Mammary epithelial cell (primary cell): ENCODE measurements around the gene MYRF.

Source experiments
- EZH2 ChIP-seq: IDR thresholded peaks from 2 replicates; pipeline ENCODE4 v1.6.1; 2012; ENCODE audit warnings: low read length, inconsistent platforms, borderline replicate concordance
- TF ChIP-seq, protein P1 (sequence below), 2 donors: IDR thresholded peaks in 1 of 2; conservative IDR thresholded peaks in 1 of 2; 2 replicates each; pipeline ENCODE4 v1.5.1; 2011 to 2012; ENCODE audit warnings: inconsistent platforms in 2 of 2, low read length in 2 of 2, mild to moderate bottlenecking in 2 of 2, control low read depth in 1 of 2, low read depth in 1 of 2; ENCODE audit not compliant: insufficient read depth in 1 of 2; ENCODE audit errors: extremely low read depth in 1 of 2

DNA sequence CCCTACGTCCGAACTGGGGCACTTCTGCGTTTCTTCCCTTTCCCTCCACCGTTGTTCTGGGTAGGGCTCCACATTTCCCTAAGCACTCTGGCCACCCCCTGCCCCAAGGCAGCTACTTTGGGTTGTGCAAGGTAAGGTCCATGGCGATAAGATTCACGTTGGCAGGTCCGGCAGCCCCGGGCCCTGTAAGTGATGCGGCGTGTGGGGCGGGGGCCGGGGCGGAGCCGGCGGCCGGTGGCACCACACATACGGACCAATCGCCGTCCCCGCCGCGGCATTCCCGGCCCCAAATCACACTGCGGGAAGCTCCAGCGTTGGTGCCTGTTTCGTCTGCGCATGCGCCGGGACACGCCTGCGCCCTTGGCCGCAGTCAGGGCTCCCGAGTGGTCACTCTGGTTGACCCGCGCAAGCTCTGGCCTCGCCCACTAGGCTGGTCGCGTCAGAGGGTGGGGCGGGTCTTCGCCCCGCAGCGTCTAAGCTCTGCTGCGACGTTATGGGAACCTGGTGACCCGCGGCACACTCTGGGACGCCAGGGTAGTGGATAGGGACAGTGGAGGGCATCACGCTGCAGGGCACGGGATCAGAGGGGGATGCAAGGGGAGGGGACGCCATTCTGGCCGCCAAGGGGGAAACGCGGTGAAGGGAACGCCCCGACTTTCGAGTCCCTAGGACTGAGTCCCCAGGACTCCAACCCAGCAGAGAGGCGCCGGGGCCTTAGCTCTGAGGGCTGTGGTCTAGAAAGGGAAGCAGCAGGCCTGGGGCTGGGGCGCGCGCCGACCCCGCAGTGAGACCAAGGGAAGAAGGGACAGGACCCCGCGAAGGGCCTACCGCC, 62.7 kb downstream of the MYRF start:
- TF ChIP-seq, protein P1, sequence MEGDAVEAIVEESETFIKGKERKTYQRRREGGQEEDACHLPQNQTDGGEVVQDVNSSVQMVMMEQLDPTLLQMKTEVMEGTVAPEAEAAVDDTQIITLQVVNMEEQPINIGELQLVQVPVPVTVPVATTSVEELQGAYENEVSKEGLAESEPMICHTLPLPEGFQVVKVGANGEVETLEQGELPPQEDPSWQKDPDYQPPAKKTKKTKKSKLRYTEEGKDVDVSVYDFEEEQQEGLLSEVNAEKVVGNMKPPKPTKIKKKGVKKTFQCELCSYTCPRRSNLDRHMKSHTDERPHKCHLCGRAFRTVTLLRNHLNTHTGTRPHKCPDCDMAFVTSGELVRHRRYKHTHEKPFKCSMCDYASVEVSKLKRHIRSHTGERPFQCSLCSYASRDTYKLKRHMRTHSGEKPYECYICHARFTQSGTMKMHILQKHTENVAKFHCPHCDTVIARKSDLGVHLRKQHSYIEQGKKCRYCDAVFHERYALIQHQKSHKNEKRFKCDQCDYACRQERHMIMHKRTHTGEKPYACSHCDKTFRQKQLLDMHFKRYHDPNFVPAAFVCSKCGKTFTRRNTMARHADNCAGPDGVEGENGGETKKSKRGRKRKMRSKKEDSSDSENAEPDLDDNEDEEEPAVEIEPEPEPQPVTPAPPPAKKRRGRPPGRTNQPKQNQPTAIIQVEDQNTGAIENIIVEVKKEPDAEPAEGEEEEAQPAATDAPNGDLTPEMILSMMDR (conservative IDR thresholded peaks at IDR 0.05 in 1 of 2, IDR thresholded peaks at IDR 0.05 in 1 of 2; ENCODE audit: extremely low read depth in 1 of 2, insufficient read depth in 1 of 2, low read depth in 1 of 2, low read length in 2 of 2), result no peak
- no peak for TF ChIP-seq EZH2
